Uterus (tissue), 4 donors: ENCODE results near the gene GALNT7. TPM values are rescaled to one million over a fixed set of nuclear protein-coding genes. Genes with fewer than 3 reads are reported as not detected.
"Not testable (repeated sequence)": the region's sequence is repeated elsewhere in the genome, so short reads cannot be mapped to it uniquely, and the experiment has no call there.

ENCODE experiments used
- DNase-seq, 2 donors: peaks; one replicate each; pipeline ENCODE4 v3.0.0-alpha.2; 2019 to 2020
- H3K27ac ChIP-seq, 2 donors: fragments of 200-600 bp; sonication (generic); 1 replicate in 1 of 2; 2 replicates in 1 of 2; pipeline ENCODE4 v1.5.1; 2016 to 2018
- H3K27me3 ChIP-seq, 2 donors: fragments of 200-600 bp; sonication (generic); one replicate each; pipeline ENCODE4 v1.5.1; 2018 to 2019; ENCODE audit warnings: control low read depth in 1 of 2
- H3K36me3 ChIP-seq, 2 donors: fragments of 200-600 bp; sonication (generic); one replicate each; pipeline ENCODE4 v1.5.1; 2019; ENCODE audit warnings: control low read depth in 1 of 2
- H3K4me1 ChIP-seq, 2 donors: fragments of 200-600 bp; sonication (generic); one replicate each; pipeline ENCODE4 v1.5.1; 2018 to 2019; ENCODE audit warnings: control low read depth in 1 of 2
- H3K4me3 ChIP-seq, 2 donors: fragments of 200-600 bp; sonication (generic); 1 replicate in 1 of 2; 2 replicates in 1 of 2; pipeline ENCODE4 v1.5.1; 2018 to 2019; ENCODE audit warnings: mild to moderate bottlenecking in 1 of 2
- H3K9me3 ChIP-seq, 2 donors: fragments of 200-600 bp; sonication (generic); one replicate each; pipeline ENCODE4 v1.5.1; 2019; ENCODE audit warnings: control low read depth in 1 of 2
- POLR2A ChIP-seq, 2 donors: fragments of 450-650 bp; IDR thresholded peaks; one replicate each; pipeline ENCODE4 v1.6.1; 2016; ENCODE audit warnings: antibody characterized with exemption in 2 of 2, mild to moderate bottlenecking in 1 of 2, moderate library complexity in 1 of 2
- intact Hi-C: fragments of 100-400 bp; cut with DNase I; formaldehyde crosslinking; loops from one replicate; pipeline ENCODE4 v1.15.1; 2023; ENCODE audit warnings: low total_unique reads
- total RNA-seq, 4 donors: library from RNA; depleted of rRNA in 3 of 4; stranded (reverse); fragments of >200 nt in 3 of 4; gene quantifications; one replicate each; pipeline versions ENCODE4 v1.1.0 to v1.2.4, GENCODE V29; 2014 to 2023
- TF ChIP-seq, protein P1 (sequence below), 4 experiments: fragments of 200-600 bp in 2 of 4; fragments of 450-650 bp in 2 of 4; sonication (generic) in 2 of 4; IDR thresholded peaks; one replicate each; pipeline ENCODE4 v1.5.1; 2016 to 2019; ENCODE audit warnings: antibody characterized with exemption in 4 of 4, mild to moderate bottlenecking in 2 of 4, moderate library complexity in 1 of 4
- donor health status: DM: yes; HTN: yes; CAD: no.

GALNT7 gene
- total RNA-seq, 4 donors from 2014 or later: 7.7 to 48.2 (median 19.2) TPM

DNA sequence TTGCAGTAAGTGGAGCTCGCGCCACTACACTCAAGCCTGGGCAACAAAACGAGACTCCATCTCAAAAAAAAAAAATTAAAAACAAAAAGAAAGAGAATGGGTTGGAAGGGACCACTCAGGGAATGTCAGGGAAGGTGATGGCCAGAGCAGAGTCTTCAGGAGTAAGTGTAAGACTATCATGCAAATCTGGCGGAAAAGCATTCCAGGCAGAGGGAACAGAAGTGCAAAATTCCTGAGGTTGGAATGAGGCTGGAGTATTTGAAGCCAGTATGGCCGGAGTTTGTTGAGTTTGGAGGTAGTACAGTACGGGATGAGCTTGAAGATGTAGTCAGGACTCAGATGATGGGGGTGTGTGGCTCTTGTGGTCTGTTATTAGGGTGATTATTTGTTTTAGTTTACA lies 7.4 kb downstream of the GALNT7 start:
- H3K4me1 ChIP-seq: no peaks in the 10 kb centered on the region
- no peak for DNase-seq
- no peaks in the 10 kb centered on the region for H3K9me3 ChIP-seq
- TF ChIP-seq, protein P1, sequence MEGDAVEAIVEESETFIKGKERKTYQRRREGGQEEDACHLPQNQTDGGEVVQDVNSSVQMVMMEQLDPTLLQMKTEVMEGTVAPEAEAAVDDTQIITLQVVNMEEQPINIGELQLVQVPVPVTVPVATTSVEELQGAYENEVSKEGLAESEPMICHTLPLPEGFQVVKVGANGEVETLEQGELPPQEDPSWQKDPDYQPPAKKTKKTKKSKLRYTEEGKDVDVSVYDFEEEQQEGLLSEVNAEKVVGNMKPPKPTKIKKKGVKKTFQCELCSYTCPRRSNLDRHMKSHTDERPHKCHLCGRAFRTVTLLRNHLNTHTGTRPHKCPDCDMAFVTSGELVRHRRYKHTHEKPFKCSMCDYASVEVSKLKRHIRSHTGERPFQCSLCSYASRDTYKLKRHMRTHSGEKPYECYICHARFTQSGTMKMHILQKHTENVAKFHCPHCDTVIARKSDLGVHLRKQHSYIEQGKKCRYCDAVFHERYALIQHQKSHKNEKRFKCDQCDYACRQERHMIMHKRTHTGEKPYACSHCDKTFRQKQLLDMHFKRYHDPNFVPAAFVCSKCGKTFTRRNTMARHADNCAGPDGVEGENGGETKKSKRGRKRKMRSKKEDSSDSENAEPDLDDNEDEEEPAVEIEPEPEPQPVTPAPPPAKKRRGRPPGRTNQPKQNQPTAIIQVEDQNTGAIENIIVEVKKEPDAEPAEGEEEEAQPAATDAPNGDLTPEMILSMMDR (IDR thresholded peaks at IDR 0.05): no peak
- no peak for TF ChIP-seq POLR2A (IDR thresholded peaks at IDR 0.05)
- H3K27me3 ChIP-seq: no peaks in the 10 kb centered on the region
- no peaks in the 10 kb centered on the region for H3K36me3 ChIP-seq
- intact Hi-C loops: no loop called here
- no peak overlapping the region for H3K27ac ChIP-seq
- H3K4me3 ChIP-seq: no peak overlapping the region

DNA sequence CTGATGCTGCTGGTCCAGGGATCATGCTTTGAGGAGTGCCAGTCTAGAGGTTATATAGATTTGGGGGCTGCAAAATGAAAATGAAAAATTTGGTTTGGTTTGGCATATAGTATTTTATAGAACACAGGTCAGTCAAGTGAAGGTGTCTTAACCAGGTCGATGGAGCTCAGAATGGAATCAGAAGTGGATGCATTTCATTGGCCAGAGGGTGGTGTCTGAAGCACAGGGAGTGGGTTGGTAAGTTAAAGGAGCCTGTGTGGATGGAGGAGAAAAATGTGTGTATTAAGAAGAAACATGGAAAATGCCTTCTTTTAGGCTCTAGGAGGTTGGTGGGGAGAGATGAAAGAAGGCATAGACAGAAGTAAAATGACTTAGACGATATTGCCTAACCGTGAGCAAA lies 8.6 kb downstream of the GALNT7 start:
- intact Hi-C loops: no loop called here
- TF ChIP-seq, protein P1 (IDR thresholded peaks at IDR 0.05): no peak
- TF ChIP-seq POLR2A (IDR thresholded peaks at IDR 0.05): no peak
- Histone ChIP-seq H3K27ac (no peak overlapping the region), H3K27me3 (no peaks in the 10 kb centered on the region), H3K4me3 (no peak overlapping the region), H3K4me1 (no peaks in the 10 kb centered on the region), H3K9me3 (no peaks in the 10 kb centered on the region), H3K36me3 (no peaks in the 10 kb centered on the region)
- DNase-seq: no peak

DNA sequence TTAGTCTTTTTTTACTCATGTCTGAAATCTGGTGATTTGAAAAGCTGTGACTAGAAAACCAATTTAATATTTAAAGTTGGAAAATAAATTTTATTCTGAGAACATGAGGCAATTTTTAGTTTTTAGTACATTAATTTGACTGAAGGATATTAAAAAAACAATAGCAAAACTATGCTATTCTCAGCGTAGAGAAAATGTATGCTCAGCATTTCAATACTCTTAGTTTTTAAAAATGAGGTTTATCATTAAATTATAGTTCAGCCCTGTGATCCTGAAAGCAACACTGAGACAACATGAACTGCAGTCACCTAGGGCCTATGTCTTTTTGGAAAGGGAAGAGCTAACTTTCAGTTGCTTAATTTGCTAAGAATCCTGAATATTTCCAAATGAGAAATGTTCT lies 9.5 kb downstream of the GALNT7 start:
- intact Hi-C loops: no loop called here
- H3K4me3 ChIP-seq: no peak overlapping the region
- no peak for DNase-seq
- H3K4me1 ChIP-seq: no peaks in the 10 kb centered on the region
- no peak for TF ChIP-seq POLR2A (IDR thresholded peaks at IDR 0.05)
- TF ChIP-seq, protein P1 (IDR thresholded peaks at IDR 0.05): no peak
- H3K27me3 ChIP-seq: no peaks in the 10 kb centered on the region
- no peaks in the 10 kb centered on the region for H3K36me3 ChIP-seq
- no peaks in the 10 kb centered on the region for H3K9me3 ChIP-seq
- no peak overlapping the region for H3K27ac ChIP-seq

DNA sequence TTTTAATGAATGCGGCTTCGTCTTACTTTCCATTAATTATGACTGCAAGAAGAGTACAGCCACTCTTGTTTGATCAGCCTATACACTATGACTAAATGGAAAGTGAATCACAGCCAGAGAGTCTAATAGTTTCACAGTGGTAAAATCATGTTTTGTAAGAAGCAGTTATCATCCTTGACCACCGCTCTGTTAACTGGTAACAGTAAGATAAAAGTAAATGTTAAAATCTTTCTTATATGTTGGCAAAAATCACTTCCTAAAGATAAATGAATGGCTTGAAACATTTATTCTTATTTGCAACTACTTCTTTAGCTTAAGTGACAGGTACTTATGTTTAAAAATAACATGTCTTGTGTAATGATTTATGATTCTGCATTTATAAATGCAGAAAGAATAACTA lies 13.2 kb downstream of the GALNT7 start:
- DNase-seq: no peak
- intact Hi-C loops: no loop called here
- Histone ChIP-seq H3K27me3 (no peaks in the 10 kb centered on the region), H3K27ac (no peak overlapping the region), H3K9me3 (no peaks in the 10 kb centered on the region), H3K4me3 (no peak overlapping the region), H3K4me1 (no peaks in the 10 kb centered on the region), H3K36me3 (no peaks in the 10 kb centered on the region)
- TF ChIP-seq, protein P1 (IDR thresholded peaks at IDR 0.05): no peak
- TF ChIP-seq POLR2A (IDR thresholded peaks at IDR 0.05): no peak

DNA sequence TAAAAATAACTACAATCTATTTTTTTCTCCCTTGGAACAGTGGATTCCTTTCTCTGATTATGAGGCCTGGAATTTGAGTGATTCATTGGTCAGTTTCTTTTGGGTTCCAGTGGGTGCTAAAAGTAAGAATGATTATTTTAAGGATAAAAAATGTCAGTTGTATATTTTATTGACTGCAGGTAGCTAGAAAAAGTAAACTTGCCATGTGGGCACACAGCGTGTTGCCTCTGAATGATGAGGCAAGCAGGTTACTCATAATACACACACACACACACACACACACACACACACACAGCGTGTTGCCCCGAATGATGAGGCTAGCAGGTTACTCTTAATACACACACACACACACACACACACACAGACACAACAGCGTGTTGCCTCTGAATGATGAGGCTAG lies 13.8 kb downstream of the GALNT7 start:
- intact Hi-C loops: no loop called here
- TF ChIP-seq, protein P1 (IDR thresholded peaks at IDR 0.05): no peak
- no peak for TF ChIP-seq POLR2A (IDR thresholded peaks at IDR 0.05)

DNA sequence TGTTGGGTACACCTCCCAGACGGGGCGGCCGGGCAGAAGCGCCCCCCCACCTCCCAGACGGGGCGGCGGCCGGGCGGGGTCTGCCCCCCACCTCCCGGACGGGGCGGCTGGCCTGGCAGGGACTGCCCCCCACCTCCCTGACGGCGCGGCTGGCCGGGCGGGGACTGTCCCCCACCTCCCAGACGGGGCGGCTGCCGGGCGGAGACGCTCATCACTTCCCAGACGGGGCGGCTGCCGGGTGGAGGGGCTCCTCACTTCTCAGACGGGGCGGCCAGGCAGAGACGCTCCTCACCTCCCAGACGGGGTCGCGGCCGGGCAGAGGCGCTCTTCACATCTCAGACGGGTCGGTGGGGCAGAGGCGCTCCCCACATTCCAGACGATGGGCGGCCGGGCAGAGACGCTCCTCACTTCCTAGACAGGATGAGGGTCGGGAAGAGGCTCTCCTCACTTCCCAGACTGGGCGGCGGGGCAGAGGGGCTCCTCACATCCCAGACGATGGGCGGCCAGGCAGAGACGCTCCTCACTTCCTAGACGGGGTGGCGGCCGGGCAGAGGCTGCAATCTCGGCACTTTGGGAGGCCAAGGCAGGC lies 15.1 kb downstream of the GALNT7 start:
- intact Hi-C loops, H3K4me1 ChIP-seq, H3K36me3 ChIP-seq, H3K9me3 ChIP-seq, DNase-seq, H3K4me3 ChIP-seq, H3K27me3 ChIP-seq, H3K27ac ChIP-seq: not testable (repeated sequence)

More for the DNA sequence above, 13.8 kb downstream of the GALNT7 start:
- Histone ChIP-seq H3K4me1 (no peaks in the 10 kb centered on the region), H3K27ac (no peak overlapping the region), H3K9me3 (no peaks in the 10 kb centered on the region), H3K36me3 (no peaks in the 10 kb centered on the region), H3K4me3 (no peak overlapping the region), H3K27me3 (no peaks in the 10 kb centered on the region)
- DNase-seq: no peak
